CD4-positive, alpha-beta T cell treated with Interleukin-17A for 1 hour (primary cell): ENCODE measurements around the gene SRSF2.
A peak's percentile ranks its signal among the peaks of the same experiment; 100 is the strongest.
"Not testable (repeated sequence)": the region's sequence is repeated elsewhere in the genome, so short reads cannot be mapped to it uniquely, and the experiment has no call there.

Experiments
- DNase-seq: peaks from one replicate; pipeline ENCODE4 v3.0.0-alpha.2; 2020

The SRSF2 gene

GRCh38 chr17:76737082-76737675 lies at the start of gene SRSF2:
Gene SRSF2 (minus strand): TSS chr17:76737331. CDS start chr17:76737160, 171 bp downstream.
- DNase-seq: peak; percentile 99

GRCh38 chr17:76784926-76785325 lies 47.8 kb upstream of the SRSF2 start:
- no peak for DNase-seq

- no peak for DNase-seq
Measured at GRCh38 chr17:76783146-76783545, 46.0 kb upstream of the SRSF2 start.

- DNase-seq: peak; percentile 25
Measured at GRCh38 chr17:76781056-76781982, 44.2 kb upstream of the SRSF2 start.

- DNase-seq: no peak
Measured at GRCh38 chr17:76775021-76775600, 38.0 kb upstream of the SRSF2 start.

GRCh38 chr17:76772842-76773525 lies 35.9 kb upstream of the SRSF2 start:
- peak; percentile 81 for DNase-seq

- no peak for DNase-seq
Measured at GRCh38 chr17:76758570-76758969, 21.4 kb upstream of the SRSF2 start.

- no peak for DNase-seq
Measured at GRCh38 chr17:76757256-76757655, 20.1 kb upstream of the SRSF2 start.

- no peak for DNase-seq
Measured at GRCh38 chr17:76755285-76755684, 18.2 kb upstream of the SRSF2 start.

GRCh38 chr17:76753061-76753961 lies 16.2 kb upstream of the SRSF2 start:
- peak; percentile 63 for DNase-seq

- DNase-seq: peak; percentile 68
Measured at GRCh38 chr17:76752006-76752405, 14.9 kb upstream of the SRSF2 start.

- no peak for DNase-seq
Measured at GRCh38 chr17:76751416-76751993, 14.4 kb upstream of the SRSF2 start.

GRCh38 chr17:76748657-76749056 lies 11.5 kb upstream of the SRSF2 start:
- DNase-seq: no peak

- DNase-seq: no peak
Measured at GRCh38 chr17:76747716-76748363, 10.7 kb upstream of the SRSF2 start.

GRCh38 chr17:76745785-76746184 lies 8.7 kb upstream of the SRSF2 start:
- DNase-seq: not testable (repeated sequence)

GRCh38 chr17:76744747-76745146 lies 7.6 kb upstream of the SRSF2 start:
- DNase-seq: no peak

GRCh38 chr17:76742958-76743357 lies 5.8 kb upstream of the SRSF2 start:
- DNase-seq: no peak

- DNase-seq: no peak
Measured at GRCh38 chr17:76740329-76741118, 3.4 kb upstream of the SRSF2 start.

- DNase-seq: not testable (repeated sequence)
Measured at GRCh38 chr17:76739568-76740115, 2.5 kb upstream of the SRSF2 start.

- DNase-seq: no peak
Measured at GRCh38 chr17:76738468-76738850, 1.3 kb upstream of the SRSF2 start.
